ENCODE data around the gene PCSK5. TPM values are rescaled to one million over a fixed set of nuclear protein-coding genes. Genes with fewer than 3 reads are reported as not detected.

PCSK5 gene
- total and polyA plus RNA-seq, 7 experiments from 2014 or later = 5.2 to 35.0 (median 19.1) TPM

- peak; percentile 60 for ATAC-seq
- Mint-ChIP-seq H3K9me3 (no peaks in the 10 kb centered on the region), H3K4me3 (no peak overlapping the region), H3K27me3 (peaks cover 0 to under 1% (median 0%) of the 10 kb centered on the region in 5 donors), H3K27ac (no peak overlapping the region), H3K36me3 (no peaks in the 10 kb centered on the region), H3K4me1 (peaks cover 0 to 33% (median 23%) of the 10 kb centered on the region in 7 donors)
- POLR2A ChIA-PET = interaction anchor here (0.8 to 1.8 kb wide), 2 partner anchors 21 to 98 kb away, joined by 3 to 6 read pairs; partner anchors contain the start of gene PCSK5
- CTCF ChIA-PET = interaction anchor here (0.6 to 0.9 kb wide), 2 partner anchors 13 to 844 kb away, joined by 4 to 7 read pairs; no protein-coding TSS in a partner anchor
- Histone ChIP-seq H3K4me1 (ENCODE audit: control insufficient read depth in 2 of 2, insufficient read depth in 2 of 2, low read length in 2 of 2) (peaks cover 0 to 18% of the 10 kb centered on the region in 2 donors), H3K4me3 (ENCODE audit: low read length) (no peak overlapping the region), H3K9me3 (ENCODE audit: control insufficient read depth in 2 of 3, low read length in 3 of 3) (no peaks in the 10 kb centered on the region), H3K27ac (ENCODE audit: low read depth, low read length) (no peak overlapping the region), H3K36me3 (ENCODE audit: control insufficient read depth in 2 of 3, insufficient read depth in 3 of 3, low read length in 3 of 3) (no peaks in the 10 kb centered on the region), H3K27me3 (ENCODE audit: control insufficient read depth in 2 of 2, insufficient read depth in 2 of 2, low read length in 2 of 2) (no peaks in the 10 kb centered on the region)
- DNase-seq = no peak
- intact Hi-C loops (cut with micrococcal nuclease) = loop anchor here (5.0 kb wide), 3 partner anchors 602 to 1097 kb away; no protein-coding TSS in a partner anchor
These were observed 21.2 kb upstream of the PCSK5 start for GRCh38 chr9:75869236-75869635.

- Mint-ChIP-seq H3K4me3 (peak overlapping the region in 6 of 10 donors; percentile 14 to 63 (median 46)), H3K27me3 (no peaks in the 10 kb centered on the region), H3K4me1 (peaks cover 0 to 33% (median 23%) of the 10 kb centered on the region in 7 donors), H3K36me3 (no peaks in the 10 kb centered on the region), H3K9me3 (no peaks in the 10 kb centered on the region), H3K27ac (peak overlapping the region in 2 of 9 donors; percentile 25 to 60)
- Histone ChIP-seq H3K4me1 (ENCODE audit: control insufficient read depth in 2 of 2, insufficient read depth in 2 of 2, low read length in 2 of 2) (peaks cover 0 to 18% of the 10 kb centered on the region in 2 donors), H3K36me3 (ENCODE audit: control insufficient read depth in 2 of 3, insufficient read depth in 3 of 3, low read length in 3 of 3) (no peaks in the 10 kb centered on the region), H3K4me3 (ENCODE audit: low read length) (no peak overlapping the region), H3K27ac (ENCODE audit: low read depth, low read length) (no peak overlapping the region), H3K9me3 (ENCODE audit: control insufficient read depth in 2 of 3, low read length in 3 of 3) (no peaks in the 10 kb centered on the region), H3K27me3 (ENCODE audit: control insufficient read depth in 2 of 2, insufficient read depth in 2 of 2, low read length in 2 of 2) (no peaks in the 10 kb centered on the region)
- intact Hi-C loops (cut with micrococcal nuclease) = loop anchor here in 1 of 2 donors (1.0 kb wide), 1 partner anchor 20 kb away; the partner anchor contains the start of gene PCSK5
- peak in 5 of 9 donors; percentile 20 to 52 (median 35) for DNase-seq
- ChIA-PET CTCF (no interaction called here), POLR2A (no interaction called here)
- peak; percentile 75 for ATAC-seq
These were observed 20.0 kb upstream of the PCSK5 start for GRCh38 chr9:75870450-75870849.

- ChIA-PET POLR2A (no interaction called here), CTCF (no interaction called here)
- H3K36me3 Mint-ChIP-seq = no peaks in the 10 kb centered on the region
- Histone ChIP-seq H3K9me3 (ENCODE audit: control insufficient read depth in 2 of 3, low read length in 3 of 3) (no peaks in the 10 kb centered on the region), H3K4me3 (ENCODE audit: low read length) (no peak overlapping the region), H3K36me3 (ENCODE audit: control insufficient read depth in 2 of 3, insufficient read depth in 3 of 3, low read length in 3 of 3) (no peaks in the 10 kb centered on the region), H3K27ac (ENCODE audit: low read depth, low read length) (no peak overlapping the region), H3K4me1 (ENCODE audit: control insufficient read depth in 2 of 2, insufficient read depth in 2 of 2, low read length in 2 of 2) (peaks cover 0 to 18% of the 10 kb centered on the region in 2 donors), H3K27me3 (ENCODE audit: control insufficient read depth in 2 of 2, insufficient read depth in 2 of 2, low read length in 2 of 2) (no peaks in the 10 kb centered on the region)
- no peaks in the 10 kb centered on the region for H3K27me3 Mint-ChIP-seq
- intact Hi-C loops (cut with micrococcal nuclease) = no loop called here
- H3K9me3 Mint-ChIP-seq = no peaks in the 10 kb centered on the region
- H3K4me1 Mint-ChIP-seq = peaks cover 0 to 33% (median 23%) of the 10 kb centered on the region in 7 donors
- DNase-seq = no peak
- no peak overlapping the region for H3K4me3 Mint-ChIP-seq
- no peak overlapping the region for H3K27ac Mint-ChIP-seq
- ATAC-seq = no peak
These were observed 18.8 kb upstream of the PCSK5 start for GRCh38 chr9:75871624-75872023.

- no peaks in the 10 kb centered on the region for H3K36me3 Mint-ChIP-seq
- intact Hi-C loops (cut with micrococcal nuclease) = no loop called here
- H3K9me3 ChIP-seq (ENCODE audit: control insufficient read depth in 2 of 3, low read length in 3 of 3) = no peaks in the 10 kb centered on the region
- ChIA-PET CTCF (no interaction called here), POLR2A (no interaction called here)
- no peak overlapping the region for H3K4me3 ChIP-seq (ENCODE audit: low read length)
- H3K4me3 Mint-ChIP-seq = no peak overlapping the region
- H3K27me3 ChIP-seq (ENCODE audit: control insufficient read depth in 2 of 2, insufficient read depth in 2 of 2, low read length in 2 of 2) = no peaks in the 10 kb centered on the region
- H3K4me1 ChIP-seq (ENCODE audit: control insufficient read depth in 2 of 2, insufficient read depth in 2 of 2, low read length in 2 of 2) = peaks cover 0 to 18% of the 10 kb centered on the region in 2 donors
- ATAC-seq = peak; percentile 70
- DNase-seq = no peak
- peaks cover 0 to 23% (median 19%) of the 10 kb centered on the region in 7 donors for H3K4me1 Mint-ChIP-seq
- no peaks in the 10 kb centered on the region for H3K9me3 Mint-ChIP-seq
- H3K27ac ChIP-seq (ENCODE audit: low read depth, low read length) = no peak overlapping the region
- H3K27me3 Mint-ChIP-seq = peaks cover 0 to 3% (median 0%) of the 10 kb centered on the region in 5 donors
- H3K36me3 ChIP-seq (ENCODE audit: control insufficient read depth in 2 of 3, insufficient read depth in 3 of 3, low read length in 3 of 3) = no peaks in the 10 kb centered on the region
- H3K27ac Mint-ChIP-seq = no peak overlapping the region
These were observed 16.8 kb upstream of the PCSK5 start for GRCh38 chr9:75873712-75874111.

GRCh38 chr9:75876999-75877640 lies 13.4 kb upstream of the PCSK5 start:
- Histone ChIP-seq H3K27me3 (ENCODE audit: control insufficient read depth in 2 of 2, insufficient read depth in 2 of 2, low read length in 2 of 2) (no peaks in the 10 kb centered on the region), H3K27ac (ENCODE audit: low read depth, low read length) (no peak overlapping the region), H3K36me3 (ENCODE audit: control insufficient read depth in 2 of 3, insufficient read depth in 3 of 3, low read length in 3 of 3) (no peaks in the 10 kb centered on the region), H3K9me3 (ENCODE audit: control insufficient read depth in 2 of 3, low read length in 3 of 3) (no peaks in the 10 kb centered on the region), H3K4me3 (ENCODE audit: low read length) (no peak overlapping the region), H3K4me1 (ENCODE audit: control insufficient read depth in 2 of 2, insufficient read depth in 2 of 2, low read length in 2 of 2) (no peaks in the 10 kb centered on the region)
- Mint-ChIP-seq H3K4me3 (no peak overlapping the region), H3K4me1 (no peaks in the 10 kb centered on the region), H3K36me3 (no peaks in the 10 kb centered on the region), H3K27ac (no peak overlapping the region), H3K9me3 (no peaks in the 10 kb centered on the region), H3K27me3 (peaks cover 0 to 3% (median 0%) of the 10 kb centered on the region in 5 donors)
- CTCF ChIA-PET = no interaction called here
- ATAC-seq (no peak), DNase-seq (no peak)
- POLR2A ChIA-PET = no interaction called here
- intact Hi-C loops (cut with micrococcal nuclease) = no loop called here

- no peaks in the 10 kb centered on the region for H3K9me3 ChIP-seq (ENCODE audit: control insufficient read depth in 2 of 3, low read length in 3 of 3)
- no peaks in the 10 kb centered on the region for H3K4me1 ChIP-seq (ENCODE audit: control insufficient read depth in 2 of 2, insufficient read depth in 2 of 2, low read length in 2 of 2)
- ATAC-seq (no peak), DNase-seq (no peak)
- Mint-ChIP-seq H3K4me1 (peaks cover 0 to 2% (median 0%) of the 10 kb centered on the region in 7 donors), H3K36me3 (no peaks in the 10 kb centered on the region), H3K9me3 (no peaks in the 10 kb centered on the region), H3K4me3 (no peak overlapping the region), H3K27me3 (peaks cover 0 to 5% (median 3%) of the 10 kb centered on the region in 5 donors), H3K27ac (no peak overlapping the region)
- intact Hi-C loops (cut with micrococcal nuclease) = no loop called here
- no peak overlapping the region for H3K27ac ChIP-seq (ENCODE audit: low read depth, low read length)
- no peak overlapping the region for H3K4me3 ChIP-seq (ENCODE audit: low read length)
- H3K27me3 ChIP-seq (ENCODE audit: control insufficient read depth in 2 of 2, insufficient read depth in 2 of 2, low read length in 2 of 2) = no peaks in the 10 kb centered on the region
- no peaks in the 10 kb centered on the region for H3K36me3 ChIP-seq (ENCODE audit: control insufficient read depth in 2 of 3, insufficient read depth in 3 of 3, low read length in 3 of 3)
- ChIA-PET POLR2A (no interaction called here), CTCF (no interaction called here)
These were observed 12.0 kb upstream of the PCSK5 start for GRCh38 chr9:75878488-75878860.

GRCh38 chr9:75880618-75881017 lies 9.9 kb upstream of the PCSK5 start:
- no peak overlapping the region for H3K27ac Mint-ChIP-seq
- no peak for DNase-seq
- ChIA-PET POLR2A (no interaction called here), CTCF (no interaction called here)
- H3K4me1 ChIP-seq (ENCODE audit: control insufficient read depth in 2 of 2, insufficient read depth in 2 of 2, low read length in 2 of 2) = no peaks in the 10 kb centered on the region
- no peak overlapping the region for H3K27ac ChIP-seq (ENCODE audit: low read depth, low read length)
- no peaks in the 10 kb centered on the region for H3K9me3 Mint-ChIP-seq
- ATAC-seq = peak; percentile 26
- no peaks in the 10 kb centered on the region for H3K36me3 ChIP-seq (ENCODE audit: control insufficient read depth in 2 of 3, insufficient read depth in 3 of 3, low read length in 3 of 3)
- H3K36me3 Mint-ChIP-seq = no peaks in the 10 kb centered on the region
- no peaks in the 10 kb centered on the region for H3K27me3 ChIP-seq (ENCODE audit: control insufficient read depth in 2 of 2, insufficient read depth in 2 of 2, low read length in 2 of 2)
- no peak overlapping the region for H3K4me3 Mint-ChIP-seq
- H3K27me3 Mint-ChIP-seq = peaks cover 0 to 5% (median 3%) of the 10 kb centered on the region in 5 donors
- no peaks in the 10 kb centered on the region for H3K9me3 ChIP-seq (ENCODE audit: control insufficient read depth in 2 of 3, low read length in 3 of 3)
- peaks cover 0 to 10% (median 0%) of the 10 kb centered on the region in 7 donors for H3K4me1 Mint-ChIP-seq
- no peak overlapping the region for H3K4me3 ChIP-seq (ENCODE audit: low read length)
- intact Hi-C loops (cut with micrococcal nuclease) = no loop called here

Measured in naive thymus-derived CD4-positive, alpha-beta T cell (primary cell).